Testis (tissue), 3 donors: ENCODE data around the gene SLC26A9. TPM values are rescaled to one million over a fixed set of nuclear protein-coding genes. Genes with fewer than 3 reads are reported as not detected.

Experiments
- DNase-seq: peaks from one replicate; pipeline ENCODE4 v3.0.0-alpha.2; 2019
- H3K27ac ChIP-seq, 2 donors: fragments of 200-600 bp; sonication (generic); one replicate each; pipeline ENCODE4 v1.5.1; 2019
- H3K27me3 ChIP-seq: fragments of 200-600 bp; sonication (generic); one replicate; pipeline ENCODE4 v1.5.1; 2019
- H3K36me3 ChIP-seq: fragments of 200-600 bp; sonication (generic); one replicate; pipeline ENCODE4 v1.5.1; 2017; ENCODE audit warnings: low read depth; ENCODE audit errors: missing control alignments
- H3K4me1 ChIP-seq: fragments of 200-600 bp; sonication (generic); one replicate; pipeline ENCODE4 v1.5.1; 2019
- H3K4me3 ChIP-seq, 2 donors: fragments of 200-600 bp; sonication (generic); one replicate each; pipeline ENCODE4 v1.5.1; 2017 to 2019
- H3K9me3 ChIP-seq: fragments of 200-600 bp; sonication (generic); one replicate; pipeline ENCODE4 v1.5.1; 2017
- CTCF ChIP-seq, 3 experiments: fragments of 450-650 bp in 2 of 3; fragments of 200-600 bp in 1 of 3; sonication (generic) in 1 of 3; IDR thresholded peaks; one replicate each; pipeline ENCODE4 v1.5.1; 2016 to 2019; ENCODE audit warnings: antibody characterized with exemption in 3 of 3, mild to moderate bottlenecking in 2 of 3, moderate library complexity in 1 of 3
- POLR2A ChIP-seq: fragments of 450-650 bp; IDR thresholded peaks from one replicate; pipeline ENCODE4 v1.6.1; 2017; ENCODE audit warnings: antibody characterized with exemption, mild to moderate bottlenecking, moderate library complexity
- WGBS, 2 donors: methylation state at CpG; one replicate each; pipeline ENCODE4 v1.1.5; 2018; 5-methylcytosine and 5-hydroxymethylcytosine counted together
- intact Hi-C: fragments of 100-400 bp; cut with DNase I; formaldehyde crosslinking; loops from one replicate; pipeline ENCODE4 v1.15.1; 2023; ENCODE audit warnings: low total_unique reads
- polyA plus RNA-seq: library from polyadenylated mRNA; stranded (reverse); fragments of 350-450 nt; fragmentation: Illumina TruSeq; extraction: RNeasy Lipid Tissue Mini Kit (QIAGEN cat#74804); gene quantifications from one replicate; pipeline ENCODE4 v1.2.3, GENCODE V29; 2014; ENCODE audit warnings: low read depth, low replicate concordance; ENCODE audit not compliant: insufficient read depth
- total RNA-seq, 2 donors: library from RNA; depleted of rRNA; stranded (reverse); fragments of >200 nt; gene quantifications; one replicate each; pipeline ENCODE4 v1.2.3, GENCODE V29; 2016

The SLC26A9 gene
- total and polyA plus RNA-seq, 3 donors from 2014 or later: 0.24 to 0.43 (median 0.26) TPM

- Histone ChIP-seq H3K4me1 (peaks cover 5% of the 10 kb centered on the region), H3K27me3 (no peaks in the 10 kb centered on the region), H3K9me3 (no peaks in the 10 kb centered on the region), H3K27ac (no peak overlapping the region), H3K4me3 (no peak overlapping the region), H3K36me3 (no peaks in the 10 kb centered on the region)
- TF ChIP-seq CTCF (IDR thresholded peaks at IDR 0.05) (no peak), POLR2A (no peak)
- intact Hi-C loops: no loop called here
- WGBS, 2 donors: 81 to 82% methylated on average over 11 of the region's 11 CpGs
- no peak for DNase-seq
Observed at GRCh38 chr1:205954819-205955404, 11.7 kb upstream of the SLC26A9 start.

- Histone ChIP-seq H3K27ac (no peak overlapping the region), H3K4me1 (peaks cover 7% of the 10 kb centered on the region), H3K4me3 (no peak overlapping the region), H3K36me3 (no peaks in the 10 kb centered on the region), H3K9me3 (no peaks in the 10 kb centered on the region), H3K27me3 (no peaks in the 10 kb centered on the region)
- DNase-seq: no peak
- intact Hi-C loops: no loop called here
- TF ChIP-seq CTCF (IDR thresholded peaks at IDR 0.05) (no peak), POLR2A (no peak)
- 100% methylated on average over 1 of the region's 1 CpG; no CpG with 5 or more reads in 1 of the 2 donors for WGBS, 2 donors
Observed at GRCh38 chr1:205951746-205952145, 8.5 kb upstream of the SLC26A9 start.

GRCh38 chr1:205950826-205951549 is 7.7 kb upstream of the SLC26A9 start:
- no peak for DNase-seq
- Histone ChIP-seq H3K27me3 (no peaks in the 10 kb centered on the region), H3K4me3 (no peak overlapping the region), H3K4me1 (peaks cover 7% of the 10 kb centered on the region), H3K36me3 (no peaks in the 10 kb centered on the region), H3K9me3 (no peaks in the 10 kb centered on the region), H3K27ac (no peak overlapping the region)
- TF ChIP-seq CTCF (IDR thresholded peaks at IDR 0.05) (no peak), POLR2A (no peak)
- intact Hi-C loops: no loop called here
- WGBS, 2 donors: 82% methylated on average over 7 of the region's 7 CpGs

GRCh38 chr1:205950280-205950679 is 7.0 kb upstream of the SLC26A9 start:
- no peak for TF ChIP-seq CTCF (IDR thresholded peaks at IDR 0.05)
- TF ChIP-seq POLR2A: no peak
- Histone ChIP-seq H3K9me3 (no peaks in the 10 kb centered on the region), H3K36me3 (no peaks in the 10 kb centered on the region), H3K4me1 (peaks cover 7% of the 10 kb centered on the region), H3K27ac (no peak overlapping the region), H3K4me3 (no peak overlapping the region), H3K27me3 (no peaks in the 10 kb centered on the region)
- intact Hi-C loops: no loop called here
- DNase-seq: peak; percentile 69
- WGBS, 2 donors: 31 to 71% methylated on average over 5 to 8 of the region's 8 CpGs
